ENCODE measurements around the gene SCYGR5.

DNA sequence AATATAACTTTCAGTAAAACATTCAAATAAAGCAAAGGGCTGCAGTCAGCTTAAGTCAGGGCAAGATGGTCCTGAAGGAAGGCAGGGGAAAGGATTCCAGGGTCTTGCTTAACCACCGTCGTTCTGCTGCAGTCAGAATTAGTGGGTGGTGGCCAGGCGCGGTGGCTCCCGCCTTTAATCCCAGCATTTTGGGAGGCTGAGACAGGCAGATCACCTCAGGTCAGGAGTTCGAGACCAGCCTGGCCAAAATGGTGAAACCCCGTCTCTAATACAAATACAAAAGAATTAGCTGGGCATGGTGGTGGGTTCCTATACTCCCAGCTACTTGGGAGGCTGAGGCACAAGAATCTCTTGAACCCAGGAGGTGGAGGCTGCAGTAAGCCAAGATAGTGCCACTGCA lies 44.4 kb downstream of the SCYGR5 start:
- TF ChIP-seq ZNF274 (IDR thresholded peaks at IDR 0.05; ENCODE audit: low read depth, low read length): no peak
- no peak for TF ChIP-seq YY1 (IDR thresholded peaks at IDR 0.05; ENCODE audit: insufficient read depth, insufficient read length)
- TF ChIP-seq SUZ12 (IDR thresholded peaks at IDR 0.05; ENCODE audit: extremely low read depth, insufficient read depth, insufficient read length): no peak

All from NT2/D1 (cell line).